ENCODE results near the gene TECTA. TPM values are rescaled to one million over a fixed set of nuclear protein-coding genes. Genes with fewer than 3 reads are reported as not detected.

The TECTA gene
- total RNA-seq, result under 0.01 and 0.15 TPM in 2 replicates

GRCh38 chr11:121100943-121101342 is at the start of gene TECTA:
TECTA (plus strand) TSS chr11:121101243; CDS start chr11:121102666, 1,423 bp downstream.

Other genes with a start within 250 kb of the TECTA start
- 18.2 and 37.1 TPM in 2 replicates for gene TBCEL, start 77.1 kb upstream of the TECTA start, total RNA-seq
- 39.3 and 51.8 TPM in 2 replicates for gene SC5D, start 191.5 kb downstream of the TECTA start, total RNA-seq